ENCODE data around the gene HNRNPF. TPM values are rescaled to one million over a fixed set of nuclear protein-coding genes. Genes with fewer than 3 reads are reported as not detected.

The HNRNPF gene
- total RNA-seq, 1 experiment from 2014 or later = 333 TPM

- TF ChIP-seq ZBTB33 (IDR thresholded peaks at IDR 0.05; ENCODE audit: extremely low read depth, insufficient replicate concordance, low read length) = no peak
- TF ChIP-seq CTCF (IDR thresholded peaks at IDR 0.05 in 2 of 3, conservative IDR thresholded peaks at IDR 0.05 in 1 of 3; ENCODE audit: borderline replicate concordance in 1 of 3, insufficient read depth in 1 of 3, low read depth in 2 of 3, low read length in 2 of 3) = no peak
- TF ChIP-seq RAD21 (IDR thresholded peaks at IDR 0.05; ENCODE audit: low read depth) = no peak
- no peak for TF ChIP-seq EZH2 (IDR thresholded peaks at IDR 0.05)
- TF ChIP-seq ATF3 (IDR thresholded peaks at IDR 0.05) = no peak
Measured at GRCh38 chr10:43375401-43376020, 33.5 kb downstream of the HNRNPF start (continued).

DNA sequence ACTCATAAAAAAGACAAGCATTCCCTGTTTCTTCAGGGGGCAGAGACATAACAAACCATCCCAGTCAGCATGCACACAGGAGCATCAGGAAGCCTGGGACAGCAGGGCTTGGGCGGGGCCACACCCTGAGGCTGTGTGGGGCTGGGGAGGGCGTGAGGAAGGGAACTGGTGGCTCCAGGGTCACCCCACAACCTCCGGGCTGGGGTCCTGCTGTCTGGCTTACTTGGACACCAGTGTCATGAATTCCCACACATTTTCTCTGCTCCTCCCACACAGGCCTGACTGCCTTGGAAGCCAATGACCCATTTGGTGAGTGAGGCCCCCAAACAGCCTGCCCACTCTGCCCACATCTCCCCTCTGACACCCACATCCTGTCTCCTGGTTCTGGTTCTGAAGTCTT, 34.8 kb downstream of the HNRNPF start:
- ChIA-PET RAD21 (ENCODE audit: low non-redundant PET in 1 of 2, low total read pairs in 2 of 2, uncharacterized antibody in 2 of 2, unreplicated experiment in 2 of 2) (no interaction called here), POLR2A (no interaction called here), CTCF (no interaction called here)
- ATAC-seq (no peak), DNase-seq (ENCODE audit: low read depth, low spot score) (no peak)
- H3K36me3 ChIP-seq (ENCODE audit: control insufficient read depth in 1 of 2, insufficient read depth in 2 of 2, low read length in 2 of 2) = no peaks in the 10 kb centered on the region
- TF ChIP-seq EZH2 (IDR thresholded peaks at IDR 0.05) (no peak), JUND (IDR thresholded peaks at IDR 0.05) (no peak), POLR2AphosphoS5 (IDR thresholded peaks at IDR 0.05; ENCODE audit: low read depth, low read length) (no peak), YY1 (IDR thresholded peaks at IDR 0.05; ENCODE audit: extremely low read depth, insufficient replicate concordance, low read depth, low read length) (no peak), CBX3 (IDR thresholded peaks at IDR 0.05; ENCODE audit: low read depth) (no peak), ZFX (IDR thresholded peaks at IDR 0.05) (no peak), ZBTB33 (IDR thresholded peaks at IDR 0.05; ENCODE audit: extremely low read depth, insufficient replicate concordance, low read length) (no peak), TCF7L2 (IDR thresholded peaks at IDR 0.05; ENCODE audit: borderline replicate concordance, extremely low read depth, insufficient read depth, insufficient read length) (no peak), EGR1 (IDR thresholded peaks at IDR 0.05; ENCODE audit: low read depth) (no peak), SP1 (IDR thresholded peaks at IDR 0.05; ENCODE audit: low read depth) (no peak), CEBPB (IDR thresholded peaks at IDR 0.05; ENCODE audit: low read depth) (no peak), CTCF (IDR thresholded peaks at IDR 0.05 in 2 of 3, conservative IDR thresholded peaks at IDR 0.05 in 1 of 3; ENCODE audit: borderline replicate concordance in 1 of 3, insufficient read depth in 1 of 3, low read depth in 2 of 3, low read length in 2 of 3) (no peak)
- no peak overlapping the region for H3K4me3 ChIP-seq (replicated peaks in 1 of 2; ENCODE audit: low read depth in 1 of 2, low read length in 2 of 2)
- intact Hi-C loops (cut with micrococcal nuclease) = no loop called here
- H3K4me1 ChIP-seq (ENCODE audit: control insufficient read depth in 1 of 2, insufficient read depth in 2 of 2, low read length in 2 of 2) = peaks cover 10 to 19% of the 10 kb centered on the region in 2 experiments
- BruUV-seq (replicated peaks) = no TSS peak
- H3K27me3 ChIP-seq (ENCODE audit: insufficient read depth, low read length) = no peaks in the 10 kb centered on the region
- no peak overlapping the region for H2AFZ ChIP-seq (ENCODE audit: low read depth, low read length, poor library complexity, severe bottlenecking)
- H3K9ac ChIP-seq (ENCODE audit: low read length) = no peak overlapping the region
- no peak overlapping the region for H3K4me2 ChIP-seq (ENCODE audit: low read length)
- no peak overlapping the region for H3K27ac ChIP-seq (ENCODE audit: low read depth, low read length)
- no peaks in the 10 kb centered on the region for H3K9me2 ChIP-seq (ENCODE audit: insufficient read depth)
- H4K20me1 ChIP-seq (ENCODE audit: insufficient read depth) = no peaks in the 10 kb centered on the region
- no peaks in the 10 kb centered on the region for H3K9me3 ChIP-seq (ENCODE audit: control insufficient read depth in 1 of 2, insufficient read depth in 1 of 2, low read depth in 1 of 2, low read length in 2 of 2)
- no peaks in the 10 kb centered on the region for H3K79me2 ChIP-seq (ENCODE audit: insufficient read depth, low read length)
